ENCODE data around the gene CACNA1F. TPM values are rescaled to one million over a fixed set of nuclear protein-coding genes. Genes with fewer than 3 reads are reported as not detected.

Gene CACNA1F
- total and polyA plus RNA-seq, 4 donors = 0.10 to 0.55 (median 0.42) TPM

- peaks cover 0 to 6% (median 0%) of the 10 kb centered on the region in 3 donors for H3K27me3 ChIP-seq (ENCODE audit: control insufficient read depth in 3 of 3, insufficient read depth in 3 of 3, low read length in 2 of 3)
- WGBS, 2 donors = 92 to 93% methylated on average over 5 of the region's 5 CpGs
- H3K9ac ChIP-seq (ENCODE audit: insufficient read depth in 1 of 2, low read length in 2 of 2) = no peak overlapping the region
- H3K27ac ChIP-seq (ENCODE audit: low read depth in 1 of 2, low read length in 1 of 2) = no peak overlapping the region
- peaks cover 0 to 3% (median 0%) of the 10 kb centered on the region in 4 donors for H3K9me3 ChIP-seq (ENCODE audit: control insufficient read depth in 4 of 4, insufficient read depth in 3 of 4, low read length in 3 of 4)
- ATAC-seq (ENCODE audit: insufficient read depth, low FRiP score) (no peak), DNase-seq (no peak)
- no peak overlapping the region for H3K4me3 ChIP-seq
- H3K4me1 ChIP-seq (ENCODE audit: control insufficient read depth in 5 of 5, insufficient read depth in 5 of 5, low read length in 5 of 5) = no peaks in the 10 kb centered on the region
- H3K36me3 ChIP-seq (ENCODE audit: control insufficient read depth in 4 of 4, insufficient read depth in 4 of 4, low read length in 4 of 4) = no peaks in the 10 kb centered on the region
- no peak for TF ChIP-seq CTCF (IDR thresholded peaks at IDR 0.05; ENCODE audit: control extremely low read depth, extremely low read depth)
Measured at GRCh38 chrX:49208399-49208798, 24.7 kb downstream of the CACNA1F start.

- no peaks in the 10 kb centered on the region for H3K4me1 ChIP-seq (ENCODE audit: control insufficient read depth in 5 of 5, insufficient read depth in 5 of 5, low read length in 5 of 5)
- 76 to 90% methylated on average over 6 to 8 of the region's 8 CpGs for WGBS, 2 donors
- no peak for ATAC-seq (ENCODE audit: insufficient read depth, low FRiP score)
- H3K27me3 ChIP-seq (ENCODE audit: control insufficient read depth in 3 of 3, insufficient read depth in 3 of 3, low read length in 2 of 3) = peaks cover 0 to 6% (median 0%) of the 10 kb centered on the region in 3 donors
- H3K9ac ChIP-seq (ENCODE audit: insufficient read depth in 1 of 2, low read length in 2 of 2) = no peak overlapping the region
- no peak overlapping the region for H3K4me3 ChIP-seq
- no peaks in the 10 kb centered on the region for H3K36me3 ChIP-seq (ENCODE audit: control insufficient read depth in 4 of 4, insufficient read depth in 4 of 4, low read length in 4 of 4)
- no peak overlapping the region for H3K27ac ChIP-seq (ENCODE audit: low read depth in 1 of 2, low read length in 1 of 2)
- no peaks in the 10 kb centered on the region for H3K9me3 ChIP-seq (ENCODE audit: control insufficient read depth in 4 of 4, insufficient read depth in 3 of 4, low read length in 3 of 4)
- TF ChIP-seq CTCF (IDR thresholded peaks at IDR 0.05; ENCODE audit: control extremely low read depth, extremely low read depth) = no peak
- no peak for DNase-seq
Measured at GRCh38 chrX:49206543-49206942, 26.6 kb downstream of the CACNA1F start.

GRCh38 chrX:49205443-49205842 lies 27.7 kb downstream of the CACNA1F start:
- Histone ChIP-seq H3K36me3 (ENCODE audit: control insufficient read depth in 4 of 4, insufficient read depth in 4 of 4, low read length in 4 of 4) (no peaks in the 10 kb centered on the region), H3K9me3 (ENCODE audit: control insufficient read depth in 4 of 4, insufficient read depth in 3 of 4, low read length in 3 of 4) (no peaks in the 10 kb centered on the region), H3K27ac (ENCODE audit: low read depth in 1 of 2, low read length in 1 of 2) (no peak overlapping the region), H3K9ac (ENCODE audit: insufficient read depth in 1 of 2, low read length in 2 of 2) (no peak overlapping the region), H3K27me3 (ENCODE audit: control insufficient read depth in 3 of 3, insufficient read depth in 3 of 3, low read length in 2 of 3) (peaks cover 0 to 4% (median 0%) of the 10 kb centered on the region in 3 donors), H3K4me1 (ENCODE audit: control insufficient read depth in 5 of 5, insufficient read depth in 5 of 5, low read length in 5 of 5) (peaks cover 0 to 2% (median 0%) of the 10 kb centered on the region in 5 donors), H3K4me3 (no peak overlapping the region)
- ATAC-seq (ENCODE audit: insufficient read depth, low FRiP score) (no peak), DNase-seq (no peak)
- 78 to 90% methylated on average over 11 to 13 of the region's 13 CpGs for WGBS, 2 donors
- TF ChIP-seq CTCF (IDR thresholded peaks at IDR 0.05; ENCODE audit: control extremely low read depth, extremely low read depth) = no peak

- Histone ChIP-seq H3K9ac (ENCODE audit: insufficient read depth in 1 of 2, low read length in 2 of 2) (no peak overlapping the region), H3K9me3 (ENCODE audit: control insufficient read depth in 4 of 4, insufficient read depth in 3 of 4, low read length in 3 of 4) (no peaks in the 10 kb centered on the region), H3K4me3 (no peak overlapping the region), H3K36me3 (ENCODE audit: control insufficient read depth in 4 of 4, insufficient read depth in 4 of 4, low read length in 4 of 4) (no peaks in the 10 kb centered on the region), H3K27me3 (ENCODE audit: control insufficient read depth in 3 of 3, insufficient read depth in 3 of 3, low read length in 2 of 3) (no peaks in the 10 kb centered on the region), H3K27ac (ENCODE audit: low read depth in 1 of 2, low read length in 1 of 2) (no peak overlapping the region), H3K4me1 (ENCODE audit: control insufficient read depth in 5 of 5, insufficient read depth in 5 of 5, low read length in 5 of 5) (peaks cover 0 to 3% (median 0%) of the 10 kb centered on the region in 5 donors)
- DNase-seq = no peak
- ATAC-seq (ENCODE audit: insufficient read depth, low FRiP score) = no peak
- TF ChIP-seq CTCF (IDR thresholded peaks at IDR 0.05; ENCODE audit: control extremely low read depth, extremely low read depth) = no peak
- WGBS, 2 donors = 52 to 69% methylated on average over 3 to 4 of the region's 4 CpGs
Measured at GRCh38 chrX:49204709-49205108, 28.4 kb downstream of the CACNA1F start.

Measured in lung (tissue), 12 donors.